Fibroblast of pulmonary artery (primary cell): ENCODE data around the gene C13orf46.
A peak's percentile ranks its signal among the peaks of the same experiment; 100 is the strongest.

ENCODE experiments used
- DNase-seq: peaks from one replicate; pipeline ENCODE4 v3.0.0-alpha.2; 2010; ENCODE audit warnings: low read depth
- H3K4me3 ChIP-seq: replicated peaks from 2 replicates; pipeline ENCODE4 v1.5.1; 2011; ENCODE audit warnings: low read depth, mild to moderate bottlenecking, control low read depth, low read length, moderate library complexity
- TF ChIP-seq, protein P1 (sequence below): IDR thresholded peaks from 2 replicates; pipeline ENCODE4 v1.5.1; 2011; ENCODE audit warnings: mild to moderate bottlenecking, control low read depth, low read length, inconsistent platforms; ENCODE audit errors: missing control alignments

Gene C13orf46

DNA sequence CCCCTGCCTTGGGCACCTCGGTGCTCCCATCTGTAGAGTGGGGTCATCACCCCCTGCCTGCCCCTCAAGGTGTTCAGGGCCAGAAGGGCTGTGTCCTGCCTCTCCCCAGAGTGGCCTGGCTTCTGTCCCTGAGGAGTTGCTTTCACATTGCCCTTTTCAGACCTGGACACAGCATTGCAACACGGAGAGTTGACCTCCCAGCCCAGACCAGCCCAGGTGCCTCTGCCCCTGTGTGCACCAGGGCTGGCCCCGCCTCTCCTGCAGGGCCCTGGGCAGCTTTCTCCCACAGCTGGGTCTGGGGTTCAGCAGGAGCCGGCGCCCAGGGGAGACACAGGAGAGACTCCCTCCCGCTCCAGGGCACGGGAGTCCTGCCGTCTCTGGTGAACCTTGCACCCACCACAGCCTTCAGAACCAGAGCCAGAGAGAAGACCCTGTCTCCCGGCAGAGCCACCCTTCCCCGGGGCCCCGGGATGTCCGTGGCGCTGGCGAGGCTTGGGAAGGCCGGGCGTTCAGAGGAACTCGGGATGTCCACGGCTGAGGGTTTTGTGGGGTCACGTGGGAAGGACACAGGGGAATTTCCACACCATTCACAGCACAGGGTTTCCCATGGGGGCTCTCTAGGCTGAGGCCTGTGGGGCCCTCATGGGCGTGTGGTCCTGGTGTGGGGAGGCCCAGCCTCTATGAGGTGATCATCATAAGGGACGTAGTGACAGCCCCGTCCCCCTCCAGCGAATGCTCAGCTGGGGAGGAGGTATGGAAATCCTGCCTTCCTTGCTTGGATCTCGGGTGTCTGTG is 23.2 kb downstream of the C13orf46 start:
- H3K4me3 ChIP-seq, result no peak overlapping the region
- DNase-seq, result no peak
- TF ChIP-seq, protein P1, sequence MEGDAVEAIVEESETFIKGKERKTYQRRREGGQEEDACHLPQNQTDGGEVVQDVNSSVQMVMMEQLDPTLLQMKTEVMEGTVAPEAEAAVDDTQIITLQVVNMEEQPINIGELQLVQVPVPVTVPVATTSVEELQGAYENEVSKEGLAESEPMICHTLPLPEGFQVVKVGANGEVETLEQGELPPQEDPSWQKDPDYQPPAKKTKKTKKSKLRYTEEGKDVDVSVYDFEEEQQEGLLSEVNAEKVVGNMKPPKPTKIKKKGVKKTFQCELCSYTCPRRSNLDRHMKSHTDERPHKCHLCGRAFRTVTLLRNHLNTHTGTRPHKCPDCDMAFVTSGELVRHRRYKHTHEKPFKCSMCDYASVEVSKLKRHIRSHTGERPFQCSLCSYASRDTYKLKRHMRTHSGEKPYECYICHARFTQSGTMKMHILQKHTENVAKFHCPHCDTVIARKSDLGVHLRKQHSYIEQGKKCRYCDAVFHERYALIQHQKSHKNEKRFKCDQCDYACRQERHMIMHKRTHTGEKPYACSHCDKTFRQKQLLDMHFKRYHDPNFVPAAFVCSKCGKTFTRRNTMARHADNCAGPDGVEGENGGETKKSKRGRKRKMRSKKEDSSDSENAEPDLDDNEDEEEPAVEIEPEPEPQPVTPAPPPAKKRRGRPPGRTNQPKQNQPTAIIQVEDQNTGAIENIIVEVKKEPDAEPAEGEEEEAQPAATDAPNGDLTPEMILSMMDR, result no peak

DNA sequence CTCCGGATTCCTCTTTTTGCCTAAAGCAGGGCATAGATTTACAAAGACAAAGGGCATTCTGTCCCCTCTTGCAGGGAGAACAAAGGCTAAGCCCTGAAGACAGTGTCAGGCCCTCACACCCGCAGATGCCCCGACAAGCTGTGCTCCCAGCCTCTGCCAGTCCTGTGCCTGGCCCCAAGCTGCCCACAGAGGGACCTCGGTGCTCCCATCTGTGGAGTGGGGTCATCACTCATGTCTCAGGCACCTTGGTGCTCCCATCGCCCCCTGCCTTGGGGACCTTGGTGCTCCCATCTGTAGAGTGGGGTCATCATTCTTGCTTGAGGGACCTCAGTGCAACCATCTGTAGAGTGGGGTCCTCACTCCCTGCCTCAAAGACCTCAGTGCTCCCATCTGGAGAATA is 24.3 kb downstream of the C13orf46 start:
- TF ChIP-seq, protein P1, result no peak
- no peak for DNase-seq
- H3K4me3 ChIP-seq, result no peak overlapping the region

- TF ChIP-seq, protein P1, result no peak
- no peak overlapping the region for H3K4me3 ChIP-seq
- DNase-seq, result no peak
Measured at GRCh38 chr13:113948034-113948742, 25.7 kb downstream of the C13orf46 start.

DNA sequence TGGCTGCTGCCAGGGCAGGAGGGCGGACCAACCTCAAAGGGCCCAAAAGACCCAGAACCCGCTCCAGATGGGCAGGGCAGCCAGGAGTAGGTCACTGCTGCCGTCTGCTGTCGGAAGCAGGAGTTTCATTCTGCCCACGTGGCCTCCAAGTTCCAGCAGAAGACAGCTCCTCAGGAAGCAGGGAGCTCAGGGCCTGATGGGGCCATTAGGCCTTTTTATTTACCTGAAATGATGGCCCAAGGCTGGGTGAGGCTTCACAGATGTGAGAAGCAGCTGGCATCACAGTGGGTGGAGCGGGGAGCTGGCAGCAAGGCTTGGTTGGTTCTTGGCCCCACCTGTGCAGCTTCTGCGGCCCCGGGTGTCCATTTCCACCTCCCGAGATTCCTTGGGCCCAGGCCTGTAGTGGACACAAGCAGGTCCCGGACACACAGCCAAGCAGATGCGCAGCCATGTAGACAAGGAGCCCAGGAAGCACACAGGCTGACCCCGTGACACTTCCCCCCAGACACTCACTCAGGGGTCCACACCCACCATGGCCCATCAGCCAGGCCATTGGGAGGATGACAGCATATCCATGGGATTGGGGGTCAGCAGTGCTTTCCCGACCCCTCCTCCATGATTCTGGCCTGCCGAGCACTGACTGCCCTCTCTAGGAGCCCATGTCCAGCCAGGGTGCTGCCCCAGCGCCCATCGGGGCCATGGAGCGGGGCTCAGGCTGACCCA is 26.4 kb downstream of the C13orf46 start:
- TF ChIP-seq, protein P1, result peak; percentile 62
- H3K4me3 ChIP-seq, result no peak overlapping the region
- peak; percentile 61 for DNase-seq

- no peak for DNase-seq
- no peak overlapping the region for H3K4me3 ChIP-seq
- TF ChIP-seq, protein P1, result no peak
Measured at GRCh38 chr13:113946409-113947181, 27.3 kb downstream of the C13orf46 start.

- H3K4me3 ChIP-seq, result no peak overlapping the region
- no peak for DNase-seq
- TF ChIP-seq, protein P1, result no peak
Measured at GRCh38 chr13:113945857-113946408, 27.9 kb downstream of the C13orf46 start.
